Large intestine (tissue), 3 donors: ENCODE data around the gene ASL. TPM values are rescaled to one million over a fixed set of nuclear protein-coding genes. Genes with fewer than 3 reads are reported as not detected.
"Not testable (repeated sequence)": the region's sequence is repeated elsewhere in the genome, so short reads cannot be mapped to it uniquely, and the experiment has no call there.

Experiments used
- DNase-seq, 2 donors: peaks; one replicate each; pipeline versions ENCODE4 v3.0.0 to v3.0.0-alpha.2; 2013
- H3K27ac ChIP-seq: one replicate; pipeline ENCODE4 v1.5.1; 2013; ENCODE audit warnings: low read length
- H3K27me3 ChIP-seq: 2 replicates; pipeline ENCODE4 v1.6.1; 2013; ENCODE audit warnings: low read length; ENCODE audit not compliant: control insufficient read depth, insufficient read depth
- H3K36me3 ChIP-seq: 2 replicates; pipeline ENCODE4 v1.6.1; 2013; ENCODE audit warnings: low read length; ENCODE audit not compliant: control insufficient read depth, insufficient read depth
- H3K4me1 ChIP-seq: one replicate; pipeline ENCODE4 v1.6.1; 2013; ENCODE audit warnings: low read length; ENCODE audit not compliant: control insufficient read depth, insufficient read depth
- H3K4me3 ChIP-seq: one replicate; pipeline ENCODE4 v1.5.1; 2013; ENCODE audit warnings: low read length
- H3K9me3 ChIP-seq: one replicate; pipeline ENCODE4 v1.6.1; 2013; ENCODE audit warnings: mild to moderate bottlenecking, low read depth, low read length, moderate library complexity; ENCODE audit not compliant: control insufficient read depth
- WGBS: methylation state at CpG from one replicate; pipeline ENCODE4 v1.1.5; 2013; ENCODE audit warnings: low lambda C conversion rate; ENCODE audit not compliant: insufficient coverage; 5-methylcytosine and 5-hydroxymethylcytosine counted together
- polyA plus RNA-seq: library from polyadenylated mRNA; unstranded; fragments of 120-200 nt; gene quantifications from one replicate; pipeline ENCODE4 v1.2.1, GENCODE V29; 2013

ASL gene
- polyA plus RNA-seq, 1 donor, result 103 TPM

DNA sequence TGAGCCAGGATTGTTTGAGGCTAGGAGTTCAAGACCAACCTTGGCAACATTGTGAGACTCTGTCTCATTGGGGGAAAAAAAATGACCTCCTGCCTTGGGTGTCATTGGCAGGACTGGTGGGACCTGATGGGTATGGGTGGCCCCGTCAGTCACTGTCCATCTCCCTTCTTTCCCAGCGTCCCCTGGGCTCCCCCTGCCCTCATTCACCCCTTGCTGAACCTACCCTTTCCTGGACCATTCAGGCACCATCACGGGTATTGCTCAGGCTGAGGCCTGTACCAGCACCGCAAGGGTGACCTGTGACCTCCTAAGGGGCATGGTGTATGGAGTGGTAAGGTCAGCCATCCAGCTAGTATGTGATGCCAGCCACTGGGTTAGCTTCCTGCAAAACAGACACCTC lies 19.4 kb downstream of the ASL start:
- Histone ChIP-seq H3K36me3 (peaks cover 38% of the 10 kb centered on the region), H3K27ac (no peak overlapping the region), H3K27me3 (no peaks in the 10 kb centered on the region), H3K9me3 (peaks cover 2% of the 10 kb centered on the region), H3K4me1 (no peaks in the 10 kb centered on the region), H3K4me3 (no peak overlapping the region)
- no peak for DNase-seq
- WGBS, result no CpG with 5 or more reads among the region's 4 CpGs

- no CpG with 5 or more reads among the region's 2 CpGs for WGBS
- DNase-seq, result no peak
- H3K27ac ChIP-seq, result peak overlapping the region; percentile 96
- no peak overlapping the region for H3K4me3 ChIP-seq
- H3K36me3 ChIP-seq, result peaks cover 10% of the 10 kb centered on the region
- peaks cover 2% of the 10 kb centered on the region for H3K9me3 ChIP-seq
- H3K4me1 ChIP-seq, result peaks cover 4% of the 10 kb centered on the region
- no peaks in the 10 kb centered on the region for H3K27me3 ChIP-seq
Observed at GRCh38 chr7:66099232-66099550, 23.6 kb downstream of the ASL start.

DNA sequence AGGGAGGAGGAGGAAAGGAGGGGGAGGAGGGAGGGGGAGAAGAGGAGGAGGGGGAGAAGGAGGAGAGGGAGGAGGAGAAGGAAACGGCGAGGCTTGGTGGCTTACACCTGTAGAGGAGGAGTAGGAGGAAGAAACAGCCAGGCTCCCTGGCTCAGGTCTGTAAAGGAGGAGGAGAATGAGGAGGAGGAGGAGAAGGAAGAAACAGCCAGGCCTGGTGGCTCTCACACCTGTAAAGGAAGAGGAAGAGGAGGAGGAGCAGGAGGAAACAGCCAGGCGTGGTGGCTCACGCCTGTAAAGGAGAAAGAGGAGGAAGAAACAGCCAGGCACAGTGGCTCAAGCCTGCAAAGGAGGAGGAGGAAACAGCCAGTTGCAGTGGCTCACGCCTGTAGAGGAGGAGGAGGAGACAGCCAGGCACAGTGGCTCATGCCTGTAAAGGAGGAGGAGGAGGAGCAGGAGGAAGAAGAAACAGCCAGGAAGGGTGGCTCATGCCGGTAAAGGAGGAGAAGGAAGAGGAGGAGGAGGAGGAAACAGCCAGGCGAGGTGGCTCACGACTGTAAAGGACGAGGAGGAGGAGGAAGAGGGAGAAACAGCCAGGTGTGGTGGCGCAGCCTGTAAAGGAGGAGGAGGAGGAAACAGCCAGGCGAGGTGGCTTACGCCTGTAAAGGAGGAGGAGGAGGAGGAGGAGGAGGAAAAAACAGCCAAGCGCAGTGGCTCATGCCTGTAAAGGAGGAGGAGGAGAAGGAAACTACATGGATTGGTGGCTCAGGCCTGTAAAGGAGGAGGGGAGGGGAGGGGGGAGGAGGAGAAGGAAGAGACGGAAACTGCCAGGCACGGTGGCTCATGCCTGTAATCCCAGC lies 24.2 kb downstream of the ASL start:
- peak; percentile 90 to 95 for DNase-seq
- peak overlapping the region; percentile 96 for H3K27ac ChIP-seq
- no peaks in the 10 kb centered on the region for H3K27me3 ChIP-seq
- H3K36me3 ChIP-seq, result peaks cover 8% of the 10 kb centered on the region
- WGBS, result 3% methylated on average over 3 of the region's 15 CpGs
- peak overlapping the region; percentile 42 for H3K4me3 ChIP-seq
- H3K4me1 ChIP-seq, result peaks cover 4% of the 10 kb centered on the region
- H3K9me3 ChIP-seq, result peaks cover 2% of the 10 kb centered on the region

- Histone ChIP-seq H3K36me3 (peaks cover under 1% of the 10 kb centered on the region), H3K9me3 (peaks cover 2% of the 10 kb centered on the region), H3K4me1 (peaks cover 4% of the 10 kb centered on the region), H3K27ac (peak overlapping the region; percentile 96), H3K4me3 (peak overlapping the region; percentile 42), H3K27me3 (no peaks in the 10 kb centered on the region)
- WGBS, result 70% methylated on average over 2 of the region's 12 CpGs
- no peak for DNase-seq
Observed at GRCh38 chr7:66100408-66101050, 24.9 kb downstream of the ASL start.

DNA sequence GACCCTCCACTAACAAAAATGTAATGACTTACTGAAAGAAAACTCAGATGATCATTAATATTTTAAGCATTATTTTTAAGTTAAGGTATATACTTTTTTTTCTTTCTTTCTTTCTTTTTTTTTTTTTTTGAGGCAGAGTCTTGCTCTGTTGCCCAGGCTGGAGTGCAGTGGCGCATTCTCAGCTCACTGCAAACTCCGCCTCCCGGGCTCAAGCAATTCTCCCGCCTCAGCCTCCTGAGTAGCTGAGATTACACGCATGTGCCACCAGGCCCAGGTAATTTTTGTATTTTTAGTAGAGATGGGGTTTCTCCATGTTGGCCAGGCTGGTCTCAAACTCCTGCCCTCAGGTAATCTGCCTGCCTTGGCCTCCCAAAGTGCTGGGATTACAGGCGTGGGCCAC lies 26.5 kb downstream of the ASL start:
- not testable (repeated sequence) for H3K36me3 ChIP-seq, H3K4me1 ChIP-seq, H3K9me3 ChIP-seq, DNase-seq, H3K4me3 ChIP-seq, H3K27ac ChIP-seq, H3K27me3 ChIP-seq
- WGBS, result no CpG with 5 or more reads among the region's 6 CpGs

GRCh38 chr7:66103994-66104393 lies 28.4 kb downstream of the ASL start:
- not testable (repeated sequence) for H3K4me3 ChIP-seq, H3K27me3 ChIP-seq, DNase-seq, H3K27ac ChIP-seq, H3K36me3 ChIP-seq, H3K4me1 ChIP-seq, H3K9me3 ChIP-seq
- WGBS, result 100% methylated on average over 1 of the region's 3 CpGs

GRCh38 chr7:66105263-66105748 lies 29.7 kb downstream of the ASL start:
- peaks cover 4% of the 10 kb centered on the region for H3K4me1 ChIP-seq
- no peak for DNase-seq
- WGBS, result no CpG with 5 or more reads among the region's 5 CpGs
- no peaks in the 10 kb centered on the region for H3K36me3 ChIP-seq
- no peaks in the 10 kb centered on the region for H3K9me3 ChIP-seq
- H3K4me3 ChIP-seq, result no peak overlapping the region
- H3K27me3 ChIP-seq, result no peaks in the 10 kb centered on the region
- no peak overlapping the region for H3K27ac ChIP-seq

GRCh38 chr7:66108410-66108809 lies 32.8 kb downstream of the ASL start:
- not testable (repeated sequence) for H3K4me3 ChIP-seq, H3K27me3 ChIP-seq, H3K9me3 ChIP-seq, H3K36me3 ChIP-seq, DNase-seq, H3K27ac ChIP-seq, H3K4me1 ChIP-seq
- no CpG with 5 or more reads among the region's 5 CpGs for WGBS

DNA sequence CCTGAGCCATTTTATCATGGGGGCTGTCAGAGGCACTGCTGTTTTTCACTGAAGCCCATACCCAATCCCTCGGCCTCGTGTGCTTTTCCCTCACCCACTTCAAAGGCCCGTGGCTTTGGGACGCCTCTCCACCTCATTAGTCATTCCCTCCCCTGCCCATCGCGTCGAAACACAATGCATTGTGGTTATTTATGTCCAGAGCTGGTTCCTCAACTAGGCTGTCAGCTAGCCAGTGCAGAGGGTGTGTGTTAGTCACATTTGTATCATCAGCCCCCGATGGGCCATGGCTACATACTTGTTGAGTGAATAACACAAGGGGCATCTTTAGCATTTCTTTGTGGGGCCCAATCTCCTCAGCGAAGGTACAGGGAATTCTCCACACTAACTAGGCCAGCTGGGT lies 35.2 kb downstream of the ASL start:
- DNase-seq, result no peak
- WGBS, result no CpG with 5 or more reads among the region's 9 CpGs
- H3K9me3 ChIP-seq, result no peaks in the 10 kb centered on the region
- no peak overlapping the region for H3K4me3 ChIP-seq
- H3K4me1 ChIP-seq, result peaks cover 2% of the 10 kb centered on the region
- H3K36me3 ChIP-seq, result no peaks in the 10 kb centered on the region
- H3K27ac ChIP-seq, result no peak overlapping the region
- no peaks in the 10 kb centered on the region for H3K27me3 ChIP-seq

DNA sequence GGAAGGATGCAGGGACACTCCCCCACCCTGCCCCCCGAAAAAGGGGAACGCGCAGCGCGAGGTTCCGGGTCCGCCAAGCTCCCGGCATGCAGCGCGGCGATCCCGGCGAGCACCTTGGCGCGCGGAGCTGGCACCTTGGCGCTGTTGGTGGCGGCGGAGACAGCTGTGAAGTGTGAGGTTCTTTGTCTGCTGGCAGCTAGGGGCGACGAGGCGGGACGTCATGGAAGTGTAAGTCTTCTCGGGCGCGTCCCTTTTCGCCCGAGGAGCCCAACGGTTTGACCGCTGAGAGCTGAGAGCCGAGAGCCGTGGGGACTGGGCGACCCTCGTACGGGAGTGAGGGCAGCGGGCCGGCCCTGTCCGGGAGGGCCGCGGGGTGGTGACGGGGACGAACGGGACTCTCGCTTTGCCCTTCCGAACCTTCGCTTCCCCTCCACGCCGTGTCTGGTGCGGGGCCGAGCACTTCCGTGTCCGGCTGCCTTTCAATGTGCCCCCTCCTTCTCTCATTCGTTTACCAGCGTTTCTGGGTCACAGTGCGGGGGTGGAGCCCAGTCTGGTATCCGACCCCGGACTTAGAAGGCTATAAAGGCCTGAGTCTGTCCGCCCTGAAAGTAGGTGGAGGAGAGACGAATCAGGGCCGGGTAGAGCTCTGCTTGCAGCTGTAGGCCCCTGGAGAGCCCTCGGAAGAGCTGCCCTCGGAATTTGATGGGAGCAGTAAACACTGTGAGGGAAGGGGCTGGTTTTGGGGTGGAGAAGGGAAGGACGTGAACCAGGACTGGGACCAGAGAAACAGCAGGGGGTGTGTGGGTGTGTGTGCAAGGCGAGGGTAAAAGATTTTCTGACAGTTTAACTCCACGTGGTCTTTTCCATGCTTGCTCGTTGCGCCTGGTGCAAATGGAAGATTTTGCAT lies 39.4 kb downstream of the ASL start, which contains the start of gene CRCP:
Gene CRCP, plus strand, starts transcription at position 105 of the 907 bp plus-strand sequence. Its CDS starts 116 bp downstream, at position 221.
- H3K27me3 ChIP-seq, result no peaks in the 10 kb centered on the region
- WGBS, result no CpG with 5 or more reads among the region's 67 CpGs
- peak within 1 kb of the TSS; percentile 88 for H3K4me3 ChIP-seq
- peak within 1 kb of the TSS; percentile 94 for H3K27ac ChIP-seq
- H3K4me1 ChIP-seq, result peaks cover 3% of the 10 kb centered on the region
- DNase-seq, result peak; percentile 75 to 87
- H3K9me3 ChIP-seq, result no peaks in the 10 kb centered on the region
- peaks cover 7% of the 10 kb centered on the region for H3K36me3 ChIP-seq
